Measurements from ENCODE around the gene TBC1D13.
"Not testable (repeated sequence)": the region's sequence is repeated elsewhere in the genome, so short reads cannot be mapped to it uniquely, and the experiment has no call there.

Gene TBC1D13

GRCh38 chr9:128846680-128847030, 59.6 kb downstream of the TBC1D13 start:
- DNase-seq (ENCODE audit: low read depth in 2 of 2), result no peak

- no peak for DNase-seq (ENCODE audit: low read depth in 2 of 2)
These were observed 60.8 kb downstream of the TBC1D13 start for GRCh38 chr9:128847803-128848202.

- DNase-seq (ENCODE audit: low read depth in 2 of 2), result not testable (repeated sequence)
These were observed 64.0 kb downstream of the TBC1D13 start for GRCh38 chr9:128851024-128851423.

GRCh38 chr9:128851779-128852600, 64.9 kb downstream of the TBC1D13 start:
- not testable (repeated sequence) for DNase-seq (ENCODE audit: low read depth in 2 of 2)

- DNase-seq (ENCODE audit: low read depth in 2 of 2), result not testable (repeated sequence)
These were observed 65.6 kb downstream of the TBC1D13 start for GRCh38 chr9:128852646-128853045.

GRCh38 chr9:128854454-128854853, 67.4 kb downstream of the TBC1D13 start:
- not testable (repeated sequence) for DNase-seq (ENCODE audit: low read depth in 2 of 2)

GRCh38 chr9:128858476-128858875, 71.4 kb downstream of the TBC1D13 start:
- DNase-seq (ENCODE audit: low read depth in 2 of 2), result not testable (repeated sequence)
